Measurements from ENCODE around the gene PIK3R3. TPM values are rescaled to one million over a fixed set of nuclear protein-coding genes. Genes with fewer than 3 reads are reported as not detected.

The PIK3R3 gene
- total RNA-seq, 1 donor from 2014 or later, result 1.8 TPM

GRCh38 chr1:46043458-46044017 is 88.9 kb downstream of the PIK3R3 start:
- TF ChIP-seq, protein P1, sequence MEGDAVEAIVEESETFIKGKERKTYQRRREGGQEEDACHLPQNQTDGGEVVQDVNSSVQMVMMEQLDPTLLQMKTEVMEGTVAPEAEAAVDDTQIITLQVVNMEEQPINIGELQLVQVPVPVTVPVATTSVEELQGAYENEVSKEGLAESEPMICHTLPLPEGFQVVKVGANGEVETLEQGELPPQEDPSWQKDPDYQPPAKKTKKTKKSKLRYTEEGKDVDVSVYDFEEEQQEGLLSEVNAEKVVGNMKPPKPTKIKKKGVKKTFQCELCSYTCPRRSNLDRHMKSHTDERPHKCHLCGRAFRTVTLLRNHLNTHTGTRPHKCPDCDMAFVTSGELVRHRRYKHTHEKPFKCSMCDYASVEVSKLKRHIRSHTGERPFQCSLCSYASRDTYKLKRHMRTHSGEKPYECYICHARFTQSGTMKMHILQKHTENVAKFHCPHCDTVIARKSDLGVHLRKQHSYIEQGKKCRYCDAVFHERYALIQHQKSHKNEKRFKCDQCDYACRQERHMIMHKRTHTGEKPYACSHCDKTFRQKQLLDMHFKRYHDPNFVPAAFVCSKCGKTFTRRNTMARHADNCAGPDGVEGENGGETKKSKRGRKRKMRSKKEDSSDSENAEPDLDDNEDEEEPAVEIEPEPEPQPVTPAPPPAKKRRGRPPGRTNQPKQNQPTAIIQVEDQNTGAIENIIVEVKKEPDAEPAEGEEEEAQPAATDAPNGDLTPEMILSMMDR (IDR thresholded peaks at IDR 0.05; ENCODE audit: insufficient read depth, low read length, severe bottlenecking), result no peak
- H3K4me3 ChIP-seq (ENCODE audit: low read depth, low read length), result no peak overlapping the region
- H3K36me3 ChIP-seq (ENCODE audit: control insufficient read depth, insufficient read depth, low read length), result no peaks in the 10 kb centered on the region
- FAIRE-seq (no peak), DNase-seq (ENCODE audit: low read depth) (no peak)
- H3K27me3 ChIP-seq (ENCODE audit: control insufficient read depth, insufficient read depth, low read length), result no peaks in the 10 kb centered on the region

- no peak overlapping the region for H3K4me3 ChIP-seq (ENCODE audit: low read depth, low read length)
- H3K27me3 ChIP-seq (ENCODE audit: control insufficient read depth, insufficient read depth, low read length), result no peaks in the 10 kb centered on the region
- DNase-seq (ENCODE audit: low read depth) (no peak), FAIRE-seq (no peak)
- no peaks in the 10 kb centered on the region for H3K36me3 ChIP-seq (ENCODE audit: control insufficient read depth, insufficient read depth, low read length)
- TF ChIP-seq, protein P1 (IDR thresholded peaks at IDR 0.05; ENCODE audit: insufficient read depth, low read length, severe bottlenecking), result no peak
Observed at GRCh38 chr1:46041974-46042373, 90.5 kb downstream of the PIK3R3 start.

- DNase-seq (ENCODE audit: low read depth), result no peak
- TF ChIP-seq, protein P1 (IDR thresholded peaks at IDR 0.05; ENCODE audit: insufficient read depth, low read length, severe bottlenecking), result no peak
- no peak for FAIRE-seq
Observed at GRCh38 chr1:46041551-46041950, 90.9 kb downstream of the PIK3R3 start.

GRCh38 chr1:46039571-46040052 is 92.8 kb downstream of the PIK3R3 start:
- TF ChIP-seq, protein P1 (IDR thresholded peaks at IDR 0.05; ENCODE audit: insufficient read depth, low read length, severe bottlenecking), result no peak
- H3K4me3 ChIP-seq (ENCODE audit: low read depth, low read length), result no peak overlapping the region
- FAIRE-seq (no peak), DNase-seq (ENCODE audit: low read depth) (peak; percentile 57)
- H3K36me3 ChIP-seq (ENCODE audit: control insufficient read depth, insufficient read depth, low read length), result peaks cover 3% of the 10 kb centered on the region
- no peaks in the 10 kb centered on the region for H3K27me3 ChIP-seq (ENCODE audit: control insufficient read depth, insufficient read depth, low read length)

More at GRCh38 chr1:46041551-46041950, 90.9 kb downstream of the PIK3R3 start:
- H3K36me3 ChIP-seq (ENCODE audit: control insufficient read depth, insufficient read depth, low read length), result no peaks in the 10 kb centered on the region
- no peaks in the 10 kb centered on the region for H3K27me3 ChIP-seq (ENCODE audit: control insufficient read depth, insufficient read depth, low read length)
- H3K4me3 ChIP-seq (ENCODE audit: low read depth, low read length), result no peak overlapping the region

- Histone ChIP-seq H3K4me3 (ENCODE audit: low read depth, low read length) (no peak overlapping the region), H3K36me3 (ENCODE audit: control insufficient read depth, insufficient read depth, low read length) (peaks cover 4% of the 10 kb centered on the region), H3K27me3 (ENCODE audit: control insufficient read depth, insufficient read depth, low read length) (no peaks in the 10 kb centered on the region)
- peak; percentile 70 for FAIRE-seq
- DNase-seq (ENCODE audit: low read depth), result peak; percentile 68
- TF ChIP-seq, protein P1 (IDR thresholded peaks at IDR 0.05; ENCODE audit: insufficient read depth, low read length, severe bottlenecking), result peak; percentile 99
Observed at GRCh38 chr1:46036894-46037839, 95.3 kb downstream of the PIK3R3 start.

Measured in bronchial epithelial cell (primary cell).